Ectodermal cell (in vitro differentiated cells): ENCODE measurements around the gene FGFR3.

Experiments
- H3K27ac ChIP-seq: 2 replicates; pipeline ENCODE4 v1.7.0; 2013; ENCODE audit warnings: mild to moderate bottlenecking, low read depth, low read length; ENCODE audit not compliant: insufficient read depth, poor library complexity, severe bottlenecking
- H3K27me3 ChIP-seq: 2 replicates; pipeline ENCODE4 v1.7.0; 2013; ENCODE audit warnings: mild to moderate bottlenecking, low read length; ENCODE audit not compliant: insufficient read depth, control insufficient read depth, poor library complexity, severe bottlenecking
- H3K36me3 ChIP-seq: one replicate; pipeline ENCODE4 v1.7.0; 2013; ENCODE audit warnings: low read length; ENCODE audit not compliant: control insufficient read depth, insufficient read depth
- H3K4me1 ChIP-seq: one replicate; pipeline ENCODE4 v1.7.0; 2013; ENCODE audit warnings: low read length; ENCODE audit not compliant: control insufficient read depth, insufficient read depth
- H3K4me3 ChIP-seq: 2 replicates; pipeline ENCODE4 v1.7.0; 2013; ENCODE audit warnings: low read depth, low read length, control low read depth; ENCODE audit not compliant: insufficient read depth
- H3K9me3 ChIP-seq: 2 replicates; pipeline ENCODE4 v1.7.0; 2013; ENCODE audit warnings: mild to moderate bottlenecking, low read length, moderate library complexity; ENCODE audit not compliant: control insufficient read depth
- WGBS, 2 experiments: methylation state at CpG; one replicate each; pipeline ENCODE4 v1.1.7; 2013; ENCODE audit warnings: missing lambda C conversion rate in 2 of 2; 5-methylcytosine and 5-hydroxymethylcytosine counted together

Gene FGFR3

DNA sequence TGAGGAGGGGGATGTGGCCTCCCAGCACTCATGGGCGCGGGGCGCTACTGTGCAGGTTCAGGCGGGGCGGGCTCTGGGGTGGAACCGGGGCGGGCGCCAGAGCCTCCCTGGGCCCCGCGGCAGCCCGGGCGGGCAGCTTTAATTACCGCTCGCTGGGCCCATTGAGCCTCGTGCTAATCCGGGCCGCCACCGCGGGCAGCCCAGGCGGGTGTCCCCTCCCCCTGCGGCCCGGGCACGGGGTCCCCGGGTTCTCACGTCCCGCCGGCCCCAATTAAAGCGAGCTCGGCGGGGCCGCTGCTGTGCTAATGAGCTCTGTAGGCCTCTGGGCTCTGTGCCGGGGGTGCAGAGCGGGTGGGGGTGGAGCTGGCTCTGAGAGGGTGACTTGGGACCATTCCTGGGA lies 22.8 kb upstream of the FGFR3 start:
- WGBS, 2 experiments, result 66 to 74% methylated on average over 33 of the region's 33 CpGs

DNA sequence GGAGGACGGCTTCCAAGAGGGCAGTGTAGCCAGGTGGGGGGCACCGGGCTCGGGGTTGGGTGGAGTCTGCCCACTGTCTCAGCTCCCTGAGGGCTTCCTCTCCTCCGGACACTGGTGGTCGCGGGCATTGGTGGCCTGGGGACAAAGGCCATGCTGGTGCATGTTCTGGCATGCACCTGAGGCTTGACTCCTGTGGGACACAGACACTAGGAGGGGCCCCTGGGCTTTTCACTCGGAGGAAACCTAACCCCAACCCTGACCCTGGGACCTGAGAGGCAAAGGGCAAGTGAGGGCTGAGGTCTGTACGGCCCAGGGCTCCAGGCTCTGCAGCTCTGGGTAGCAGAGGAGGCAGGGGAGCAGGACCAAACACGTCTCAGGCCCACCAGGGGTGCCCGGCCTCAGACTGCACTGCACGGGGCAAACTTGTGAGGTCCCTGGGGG lies 22.3 kb upstream of the FGFR3 start:
- WGBS, 2 experiments, result 86 to 90% methylated on average over 11 of the region's 11 CpGs
- no peaks in the 10 kb centered on the region for H3K36me3 ChIP-seq
- H3K4me3 ChIP-seq, result no peak overlapping the region
- peaks cover 84% of the 10 kb centered on the region for H3K4me1 ChIP-seq
- H3K27me3 ChIP-seq, result peaks cover 8% of the 10 kb centered on the region
- H3K27ac ChIP-seq, result no peak overlapping the region
- H3K9me3 ChIP-seq, result no peaks in the 10 kb centered on the region

More for the DNA sequence above, 22.8 kb upstream of the FGFR3 start:
- no peaks in the 10 kb centered on the region for H3K9me3 ChIP-seq
- peaks cover 8% of the 10 kb centered on the region for H3K27me3 ChIP-seq
- peaks cover 84% of the 10 kb centered on the region for H3K4me1 ChIP-seq
- no peak overlapping the region for H3K27ac ChIP-seq
- H3K4me3 ChIP-seq, result no peak overlapping the region
- no peaks in the 10 kb centered on the region for H3K36me3 ChIP-seq

DNA sequence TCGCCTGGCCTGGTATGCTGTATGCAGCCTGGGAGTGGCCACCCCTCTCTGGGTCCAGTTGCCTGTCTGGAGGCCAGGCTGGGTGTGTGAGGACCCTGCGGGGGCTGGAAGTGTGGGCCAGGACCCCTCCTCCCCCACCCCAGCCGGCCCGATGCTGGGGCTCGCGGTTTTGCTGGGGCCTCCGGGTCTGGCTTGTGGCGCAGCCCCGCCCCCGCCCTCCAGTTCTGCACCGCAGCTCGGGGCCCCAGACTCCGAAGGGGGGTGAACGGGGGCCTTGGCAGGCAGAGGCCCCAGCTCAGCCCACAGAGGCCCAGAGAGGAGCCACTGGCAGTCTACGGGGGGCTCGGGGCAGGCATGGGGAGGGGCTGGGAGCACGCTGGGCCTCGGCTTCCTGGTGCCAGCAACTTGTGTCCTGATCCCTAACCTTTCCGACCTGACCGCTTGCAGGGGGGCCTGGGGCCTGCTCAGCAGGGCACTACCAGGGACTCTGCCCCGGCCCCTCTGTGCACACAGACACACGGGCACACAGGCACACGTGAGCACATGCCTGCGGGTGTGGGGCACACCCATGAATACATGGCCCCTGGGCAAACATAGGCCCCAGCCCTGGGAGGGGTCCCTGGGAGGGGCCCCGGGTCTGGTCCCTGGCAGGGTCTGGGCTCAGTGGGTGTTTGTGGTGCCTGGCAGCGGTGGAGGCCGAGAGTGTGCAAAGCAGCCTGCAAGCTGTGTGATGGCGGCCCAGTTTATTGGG lies 21.4 kb upstream of the FGFR3 start:
- no peak overlapping the region for H3K27ac ChIP-seq
- H3K9me3 ChIP-seq, result no peaks in the 10 kb centered on the region
- peaks cover 84% of the 10 kb centered on the region for H3K4me1 ChIP-seq
- 81 to 84% methylated on average over 28 of the region's 28 CpGs for WGBS, 2 experiments
- H3K27me3 ChIP-seq, result peaks cover 8% of the 10 kb centered on the region
- H3K36me3 ChIP-seq, result no peaks in the 10 kb centered on the region
- H3K4me3 ChIP-seq, result no peak overlapping the region

DNA sequence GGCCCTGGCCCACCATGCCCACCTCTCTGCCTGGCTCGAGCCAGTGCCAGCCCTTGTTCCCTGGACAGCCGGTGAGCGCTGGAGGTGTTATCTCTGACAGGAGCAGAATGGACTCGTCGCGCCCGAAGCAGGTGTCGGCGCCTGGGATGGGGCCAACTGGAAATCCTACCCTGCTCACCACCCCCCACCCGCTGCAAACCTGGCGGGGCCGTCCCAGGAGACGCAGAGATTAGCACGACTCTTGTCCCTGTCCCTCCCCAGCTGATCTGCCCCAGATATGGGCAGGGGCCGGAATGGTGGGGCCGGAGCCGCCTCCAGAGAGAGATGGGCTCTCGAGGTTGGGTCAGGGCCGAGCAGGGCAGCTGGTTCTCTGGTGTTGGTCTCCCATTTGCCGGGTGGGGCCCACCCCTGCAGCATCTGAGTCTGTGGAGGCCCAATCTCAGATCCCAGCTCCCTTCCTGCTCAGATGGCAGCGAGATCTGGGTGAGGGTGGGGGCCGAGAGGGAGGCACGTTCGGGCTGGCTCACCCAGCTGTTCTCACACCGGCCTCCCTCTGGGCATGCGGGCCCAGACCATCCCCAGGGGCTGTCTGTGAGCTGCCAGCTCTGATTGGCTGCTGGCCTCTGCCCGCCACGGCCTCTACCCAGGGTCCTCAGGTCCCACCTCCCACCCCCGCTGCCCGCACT lies 20.1 kb upstream of the FGFR3 start:
- H3K4me1 ChIP-seq, result peaks cover 94% of the 10 kb centered on the region
- 90 to 91% methylated on average over 30 of the region's 30 CpGs for WGBS, 2 experiments
- H3K27me3 ChIP-seq, result peaks cover 8% of the 10 kb centered on the region
- no peaks in the 10 kb centered on the region for H3K9me3 ChIP-seq
- no peaks in the 10 kb centered on the region for H3K36me3 ChIP-seq
- no peak overlapping the region for H3K27ac ChIP-seq
- no peak overlapping the region for H3K4me3 ChIP-seq

DNA sequence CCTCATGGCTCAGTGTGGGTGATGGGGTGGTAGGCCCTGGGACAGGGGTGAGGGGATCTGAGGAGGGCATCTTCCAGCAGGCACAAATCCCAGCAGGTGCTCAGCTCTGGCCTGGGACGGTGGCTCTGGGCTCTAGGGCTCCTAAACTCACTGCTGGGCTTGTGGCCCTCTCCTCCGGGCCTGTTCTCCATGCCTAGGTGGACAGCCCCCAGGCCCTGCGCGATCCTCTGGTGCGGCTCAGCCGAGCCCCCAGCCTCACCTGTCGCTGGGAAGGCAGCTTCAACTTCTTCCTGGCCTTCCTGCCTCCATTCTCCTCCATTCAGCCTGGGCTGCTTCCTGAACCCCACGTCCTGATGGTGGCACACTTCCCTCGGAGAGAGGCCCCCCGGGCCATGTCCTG lies 19.3 kb upstream of the FGFR3 start:
- H3K36me3 ChIP-seq, result no peaks in the 10 kb centered on the region
- H3K4me1 ChIP-seq, result peaks cover 92% of the 10 kb centered on the region
- H3K27ac ChIP-seq, result no peak overlapping the region
- H3K27me3 ChIP-seq, result peaks cover 5% of the 10 kb centered on the region
- WGBS, 2 experiments, result 88 to 89% methylated on average over 10 of the region's 10 CpGs
- no peak overlapping the region for H3K4me3 ChIP-seq
- no peaks in the 10 kb centered on the region for H3K9me3 ChIP-seq

DNA sequence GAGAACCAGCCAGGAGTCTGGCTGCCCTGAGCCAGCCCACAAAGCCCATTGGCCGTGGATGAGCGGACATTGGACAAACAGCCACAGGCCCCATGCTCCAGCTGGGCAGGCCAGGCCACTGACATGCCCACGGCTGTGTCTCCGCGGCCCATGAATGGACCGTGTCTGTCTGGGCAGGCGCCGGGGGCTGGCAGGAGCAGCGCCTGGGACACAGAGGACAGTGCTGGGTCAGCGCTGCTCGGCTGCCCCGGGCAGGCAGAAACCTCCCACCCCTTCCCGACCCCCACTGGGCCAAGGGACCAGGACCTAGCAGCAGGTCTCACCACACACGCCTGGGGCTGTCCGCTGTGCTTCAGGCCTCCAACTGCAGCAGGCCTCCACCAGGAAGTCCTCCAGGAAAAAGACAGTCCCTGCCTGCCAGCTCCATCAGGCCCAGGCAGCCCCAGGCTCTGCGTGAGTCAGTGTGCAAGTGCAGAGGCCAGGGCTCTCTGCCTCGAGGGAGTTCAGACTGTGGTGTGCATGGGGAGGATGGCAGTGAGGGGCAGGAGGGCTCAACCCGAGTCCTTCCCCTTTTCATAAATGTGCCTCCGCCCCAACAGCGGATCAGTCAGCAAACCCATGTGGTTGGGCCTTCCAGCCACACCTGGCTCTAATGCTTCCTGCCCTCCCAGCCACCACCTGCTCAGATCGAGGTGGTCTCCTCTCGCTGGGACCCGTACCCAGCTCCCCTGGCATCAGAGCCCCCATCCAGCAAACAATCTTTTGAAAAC lies 17.2 kb upstream of the FGFR3 start:
- no peak overlapping the region for H3K4me3 ChIP-seq
- WGBS, 2 experiments, result 80% methylated on average over 23 of the region's 23 CpGs
- no peak overlapping the region for H3K27ac ChIP-seq
- H3K4me1 ChIP-seq, result peaks cover 87% of the 10 kb centered on the region
- no peaks in the 10 kb centered on the region for H3K27me3 ChIP-seq
- H3K9me3 ChIP-seq, result no peaks in the 10 kb centered on the region
- H3K36me3 ChIP-seq, result no peaks in the 10 kb centered on the region

DNA sequence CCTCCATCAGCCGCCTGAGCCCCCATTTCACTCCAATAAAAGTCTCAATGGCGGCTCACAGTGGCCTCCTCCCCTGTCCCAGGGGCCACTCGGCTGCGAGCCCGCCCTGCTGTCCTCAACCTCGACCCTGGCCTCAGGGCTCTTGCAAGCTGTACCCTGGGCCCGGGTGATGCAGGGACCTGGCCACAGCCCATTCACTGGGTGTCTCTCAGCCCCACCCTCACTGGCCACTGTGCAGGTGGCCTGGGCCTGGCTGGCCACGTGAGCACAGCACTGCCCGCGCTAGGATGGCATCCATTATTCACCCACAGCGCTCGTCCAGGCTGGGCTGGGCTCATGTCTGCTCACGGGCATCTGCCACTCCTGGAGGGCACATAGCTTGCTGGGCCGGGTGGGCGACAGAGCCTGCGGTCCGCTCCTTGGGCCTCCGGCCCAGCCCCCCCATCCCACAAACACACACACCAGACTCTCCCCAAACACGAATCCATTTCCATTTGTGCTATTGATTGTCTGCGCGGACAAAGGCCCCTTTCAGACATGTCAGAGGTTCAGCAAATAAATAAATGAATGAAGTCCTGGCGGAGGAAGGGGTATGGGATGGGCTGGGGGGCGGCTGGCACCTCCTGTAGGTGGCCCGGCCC lies 16.5 kb upstream of the FGFR3 start:
- WGBS, 2 experiments, result 89 to 91% methylated on average over 24 of the region's 24 CpGs
- no peaks in the 10 kb centered on the region for H3K36me3 ChIP-seq
- H3K27me3 ChIP-seq, result no peaks in the 10 kb centered on the region
- no peaks in the 10 kb centered on the region for H3K9me3 ChIP-seq
- H3K4me1 ChIP-seq, result peaks cover 80% of the 10 kb centered on the region
- peak overlapping the region; percentile 33 for H3K27ac ChIP-seq
- H3K4me3 ChIP-seq, result no peak overlapping the region

DNA sequence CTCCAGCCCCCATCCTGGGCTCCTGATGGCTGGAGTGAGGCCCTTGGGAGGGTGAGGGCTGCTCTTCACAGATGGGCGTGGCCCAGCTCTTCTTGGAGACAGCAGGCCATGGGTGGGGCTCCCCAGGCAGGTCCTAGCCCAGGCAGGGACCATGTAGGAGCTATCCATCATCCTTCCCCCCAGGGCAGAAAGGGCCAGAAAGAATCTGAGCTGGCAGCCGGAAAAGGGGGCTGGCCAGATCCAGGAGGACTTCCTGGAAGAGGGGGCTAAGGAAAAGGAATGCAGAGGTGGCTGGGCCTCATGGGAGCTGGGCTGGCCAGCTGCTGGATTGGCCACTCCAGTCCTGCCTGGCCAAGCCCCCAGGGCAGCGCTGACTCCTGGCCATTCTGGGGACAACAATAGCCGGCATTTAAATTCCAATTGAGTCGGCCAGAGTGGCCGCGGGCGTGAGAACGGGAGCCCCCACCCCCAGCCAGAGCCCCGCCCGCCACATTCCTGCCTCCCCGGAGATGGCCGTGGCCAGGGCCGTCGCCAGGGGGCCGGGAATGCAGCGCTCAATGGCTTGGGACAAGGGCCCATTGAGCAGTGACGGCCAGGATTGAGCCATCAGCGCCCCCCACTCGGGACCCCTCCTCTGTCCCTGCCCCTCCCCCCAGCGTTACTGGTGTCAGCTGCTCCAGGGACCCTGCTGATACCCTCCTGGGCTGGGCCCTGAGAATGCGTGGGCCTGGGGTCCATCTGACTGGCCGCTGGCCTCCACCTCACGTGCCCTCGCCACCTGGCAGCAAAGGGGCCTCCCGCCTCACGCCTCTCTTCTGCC lies 15.1 kb upstream of the FGFR3 start:
- WGBS, 2 experiments, result 6 to 8% methylated on average over 27 of the region's 27 CpGs
- H3K27me3 ChIP-seq, result no peaks in the 10 kb centered on the region
- no peak overlapping the region for H3K4me3 ChIP-seq
- H3K4me1 ChIP-seq, result peaks cover 66% of the 10 kb centered on the region
- no peaks in the 10 kb centered on the region for H3K36me3 ChIP-seq
- peak overlapping the region; percentile 80 for H3K27ac ChIP-seq
- no peaks in the 10 kb centered on the region for H3K9me3 ChIP-seq

DNA sequence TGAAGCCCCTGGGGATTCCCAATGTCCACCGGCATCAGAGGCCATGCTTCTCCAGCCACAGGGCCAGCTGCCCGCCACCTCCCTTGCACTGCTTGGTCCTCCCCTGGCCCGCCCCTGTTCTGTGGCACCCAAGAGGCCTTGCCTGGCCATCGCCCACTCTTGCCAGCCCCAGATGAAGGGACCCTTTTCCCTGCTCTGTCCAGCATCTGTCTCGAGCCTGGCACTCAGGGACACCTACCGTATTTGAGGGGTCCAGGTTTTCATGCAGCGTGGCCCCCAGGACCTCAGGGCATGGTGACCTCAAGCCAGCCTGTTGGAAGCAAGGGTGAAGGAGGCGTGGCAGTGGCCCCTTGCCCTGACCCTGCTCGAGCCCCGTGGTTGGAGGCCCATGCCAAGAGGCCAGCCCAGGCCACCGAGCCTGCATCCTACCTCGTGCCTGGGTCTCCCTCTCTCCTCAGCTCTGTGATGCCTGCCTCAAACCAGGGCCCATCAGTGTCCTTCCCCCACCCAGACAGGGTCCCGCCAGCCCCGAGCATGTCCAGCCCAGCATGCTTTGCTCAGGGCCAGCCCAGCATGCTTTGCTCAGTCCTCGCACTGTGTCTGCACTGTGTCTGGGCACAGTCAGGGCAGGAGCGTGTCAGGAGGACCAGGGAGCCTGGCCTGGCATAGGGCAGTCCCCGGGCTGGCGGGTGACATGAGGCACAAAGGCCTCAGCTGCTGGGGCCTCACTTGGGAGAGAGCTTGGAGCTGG lies 14.3 kb upstream of the FGFR3 start:
- H3K9me3 ChIP-seq, result no peaks in the 10 kb centered on the region
- no peaks in the 10 kb centered on the region for H3K36me3 ChIP-seq
- no peak overlapping the region for H3K4me3 ChIP-seq
- 82 to 86% methylated on average over 18 of the region's 18 CpGs for WGBS, 2 experiments
- peaks cover 58% of the 10 kb centered on the region for H3K4me1 ChIP-seq
- no peaks in the 10 kb centered on the region for H3K27me3 ChIP-seq
- peak overlapping the region; percentile 80 for H3K27ac ChIP-seq
